Cerebellar cortex (tissue), 1 donor: Measurements from ENCODE around the gene RAI2.
A peak's percentile ranks its signal among the peaks of the same experiment; 100 is the strongest.

ENCODE experiments used
- DNase-seq: peaks from one replicate; pipeline ENCODE4 v3.0.0-alpha.2; 2015; ENCODE audit warnings: low spot score

The RAI2 gene

GRCh38 chrX:17829566-17829965, 31.5 kb downstream of the RAI2 start:
- no peak for DNase-seq

GRCh38 chrX:17828171-17828570, 32.9 kb downstream of the RAI2 start:
- peak; percentile 85 for DNase-seq

- DNase-seq: no peak
Measured at GRCh38 chrX:17826609-17827496, 34.2 kb downstream of the RAI2 start.

- DNase-seq: no peak
Measured at GRCh38 chrX:17824980-17825379, 36.1 kb downstream of the RAI2 start.

GRCh38 chrX:17822351-17822750, 38.7 kb downstream of the RAI2 start:
- DNase-seq: no peak

- no peak for DNase-seq
Measured at GRCh38 chrX:17820100-17820499, 41.0 kb downstream of the RAI2 start.

- DNase-seq: peak; percentile 28
Measured at GRCh38 chrX:17818726-17819125, 42.4 kb downstream of the RAI2 start.

- no peak for DNase-seq
Measured at GRCh38 chrX:17817251-17817650, 43.8 kb downstream of the RAI2 start.

GRCh38 chrX:17814557-17814956, 46.5 kb downstream of the RAI2 start:
- no peak for DNase-seq

GRCh38 chrX:17814059-17814458, 47.0 kb downstream of the RAI2 start:
- DNase-seq: no peak

GRCh38 chrX:17813277-17813676, 47.8 kb downstream of the RAI2 start:
- DNase-seq: no peak

- peak; percentile 11 for DNase-seq
Measured at GRCh38 chrX:17812763-17813162, 48.3 kb downstream of the RAI2 start.

- no peak for DNase-seq
Measured at GRCh38 chrX:17809984-17810383, 51.1 kb downstream of the RAI2 start.

- DNase-seq: no peak
Measured at GRCh38 chrX:17809273-17809672, 51.8 kb downstream of the RAI2 start.

- DNase-seq: no peak
Measured at GRCh38 chrX:17805120-17805519, 56.0 kb downstream of the RAI2 start.

- DNase-seq: no peak
Measured at GRCh38 chrX:17803449-17803848, 57.6 kb downstream of the RAI2 start.

- DNase-seq: no peak
Measured at GRCh38 chrX:17802756-17803155, 58.3 kb downstream of the RAI2 start.

- DNase-seq: no peak
Measured at GRCh38 chrX:17801431-17801830, 59.7 kb downstream of the RAI2 start.

GRCh38 chrX:17798921-17799320, 62.2 kb downstream of the RAI2 start:
- DNase-seq: no peak

- no peak for DNase-seq
Measured at GRCh38 chrX:17792826-17793225, 68.3 kb downstream of the RAI2 start.

GRCh38 chrX:17788956-17789562, 72.0 kb downstream of the RAI2 start:
- no peak for DNase-seq

- DNase-seq: peak; percentile 39
Measured at GRCh38 chrX:17788439-17788838, 72.7 kb downstream of the RAI2 start.

- DNase-seq: no peak
Measured at GRCh38 chrX:17787557-17787956, 73.5 kb downstream of the RAI2 start.
